GM18520 (cell line): Measurements from ENCODE around the gene RBM43.
A peak's percentile ranks its signal among the peaks of the same experiment; 100 is the strongest.
"Not testable (repeated sequence)": the region's sequence is repeated elsewhere in the genome, so short reads cannot be mapped to it uniquely, and the experiment has no call there.

Source experiments
- ATAC-seq: cut with Tn5 transposase; IDR thresholded peaks from one replicate; pipeline ENCODE4 v1.9.1; 2021; ENCODE audit not compliant: unreplicated experiment

RBM43 gene

GRCh38 chr2:151261231-151261976 lies at the start of gene RBM43:
RBM43 (minus strand) TSS chr2:151261863; CDS start chr2:151261727, 136 bp downstream.
- ATAC-seq = peak; percentile 89

- ATAC-seq = not testable (repeated sequence)
Observed at GRCh38 chr2:151310313-151310712, 48.6 kb upstream of the RBM43 start.

- ATAC-seq = no peak
Observed at GRCh38 chr2:151306621-151307020, 45.0 kb upstream of the RBM43 start.

- ATAC-seq = no peak
Observed at GRCh38 chr2:151305129-151305691, 43.5 kb upstream of the RBM43 start.

- ATAC-seq = no peak
Observed at GRCh38 chr2:151302879-151303278, 41.2 kb upstream of the RBM43 start.

GRCh38 chr2:151302404-151302803 lies 40.7 kb upstream of the RBM43 start:
- ATAC-seq = no peak

- no peak for ATAC-seq
Observed at GRCh38 chr2:151299920-151300539, 38.4 kb upstream of the RBM43 start.

GRCh38 chr2:151297882-151298281 lies 36.2 kb upstream of the RBM43 start:
- peak; percentile 72 for ATAC-seq

- not testable (repeated sequence) for ATAC-seq
Observed at GRCh38 chr2:151295926-151296325, 34.3 kb upstream of the RBM43 start.

GRCh38 chr2:151292546-151292945 lies 30.9 kb upstream of the RBM43 start:
- ATAC-seq = no peak

- ATAC-seq = no peak
Observed at GRCh38 chr2:151292141-151292540, 30.5 kb upstream of the RBM43 start.

- ATAC-seq = no peak
Observed at GRCh38 chr2:151291224-151291623, 29.6 kb upstream of the RBM43 start.

- ATAC-seq = peak; percentile 7
Observed at GRCh38 chr2:151289972-151290866, 28.6 kb upstream of the RBM43 start.

GRCh38 chr2:151287513-151288250 lies 26.0 kb upstream of the RBM43 start:
- peak; percentile 2 for ATAC-seq

- no peak for ATAC-seq
Observed at GRCh38 chr2:151282401-151282800, 20.7 kb upstream of the RBM43 start.

- ATAC-seq = no peak
Observed at GRCh38 chr2:151280271-151280670, 18.6 kb upstream of the RBM43 start.

- ATAC-seq = no peak
Observed at GRCh38 chr2:151278487-151278886, 16.8 kb upstream of the RBM43 start.

GRCh38 chr2:151277067-151277466 lies 15.4 kb upstream of the RBM43 start:
- no peak for ATAC-seq

- ATAC-seq = no peak
Observed at GRCh38 chr2:151275291-151275690, 13.6 kb upstream of the RBM43 start.

- ATAC-seq = no peak
Observed at GRCh38 chr2:151271824-151272223, 10.2 kb upstream of the RBM43 start.
